Fibroblast of lung (primary cell): Measurements from ENCODE around the gene SUPT20HL1. TPM values are rescaled to one million over a fixed set of nuclear protein-coding genes. Genes with fewer than 3 reads are reported as not detected.

Source experiments
- DNase-seq, 2 donors: peaks; one replicate each; pipeline versions ENCODE4 v3.0.0 to v3.0.0-alpha.2; 2010; ENCODE audit warnings: low read depth in 2 of 2
- H2AFZ ChIP-seq: 2 replicates; pipeline ENCODE4 v1.5.1; 2012; ENCODE audit warnings: low read length, control low read depth, inconsistent platforms
- H3K27ac ChIP-seq: 2 replicates; pipeline ENCODE4 v1.5.1; 2011; ENCODE audit warnings: low read length, control low read depth; ENCODE audit not compliant: insufficient read depth
- H3K27me3 ChIP-seq: 2 replicates; pipeline ENCODE4 v1.5.1; 2011; ENCODE audit warnings: mild to moderate bottlenecking, low read length; ENCODE audit not compliant: control insufficient read depth, insufficient read depth
- H3K36me3 ChIP-seq: 2 replicates; pipeline ENCODE4 v1.5.1; 2011; ENCODE audit warnings: low read length; ENCODE audit not compliant: control insufficient read depth, insufficient read depth
- H3K4me1 ChIP-seq: 2 replicates; pipeline ENCODE4 v1.5.1; 2011; ENCODE audit warnings: low read length; ENCODE audit not compliant: control insufficient read depth, insufficient read depth; ENCODE audit errors: extremely low read depth
- H3K4me2 ChIP-seq: 2 replicates; pipeline ENCODE4 v1.5.1; 2011; ENCODE audit warnings: low read length, control low read depth; ENCODE audit not compliant: insufficient read depth; ENCODE audit errors: extremely low read depth
- H3K4me3 ChIP-seq, 4 experiments: fragments of 200-600 bp in 1 of 4; sonication (generic) in 1 of 4; replicated peaks in 1 of 4; 2 replicates each; pipeline ENCODE4 v1.5.1; 2011 to 2016; ENCODE audit warnings: low read length in 4 of 4, low read depth in 3 of 4, mild to moderate bottlenecking in 3 of 4, control low read depth in 2 of 4, inconsistent platforms in 1 of 4, mixed read lengths in 1 of 4; ENCODE audit not compliant: insufficient read depth in 1 of 4; ENCODE audit errors: control extremely low read depth in 1 of 4
- H3K79me2 ChIP-seq: 2 replicates; pipeline ENCODE4 v1.5.1; 2012; ENCODE audit warnings: mild to moderate bottlenecking, low read length, inconsistent platforms; ENCODE audit not compliant: control insufficient read depth, insufficient read depth
- H3K9ac ChIP-seq: 2 replicates; pipeline ENCODE4 v1.5.1; 2011; ENCODE audit warnings: mild to moderate bottlenecking, low read length, control low read depth; ENCODE audit not compliant: insufficient read depth
- H3K9me3 ChIP-seq: 2 replicates; pipeline ENCODE4 v1.5.1; 2012; ENCODE audit warnings: low read depth, low read length; ENCODE audit not compliant: control insufficient read depth, insufficient read depth
- H4K20me1 ChIP-seq: 2 replicates; pipeline ENCODE4 v1.5.1; 2011; ENCODE audit warnings: low read length; ENCODE audit not compliant: control insufficient read depth, insufficient read depth; ENCODE audit errors: extremely low read depth
- CTCF ChIP-seq, 2 donors: IDR thresholded peaks in 1 of 2; conservative IDR thresholded peaks in 1 of 2; 1 replicate in 1 of 2; 2 replicates in 1 of 2; pipeline ENCODE4 v1.5.1; 2011 to 2012; ENCODE audit warnings: low read length in 2 of 2, control low read depth in 1 of 2, inconsistent platforms in 1 of 2, low read depth in 1 of 2, mild to moderate bottlenecking in 1 of 2
- EZH2 ChIP-seq: IDR thresholded peaks from 2 replicates; pipeline ENCODE4 v1.5.1; 2012; ENCODE audit warnings: low read length, control low read depth, mild to moderate bottlenecking; ENCODE audit errors: missing control alignments
- polyA plus RNA-seq, 2 donors: library from polyadenylated mRNA; depleted of rRNA in 1 of 2; stranded (reverse) in 1 of 2; unstranded in 1 of 2; fragments of >200 nt; gene quantifications; 2 replicates each; pipeline ENCODE4 v1.2.1, GENCODE V29; 2011 to 2012; ENCODE audit warnings: missing spikeins in 1 of 2
- total RNA-seq: library from RNA; depleted of rRNA; stranded (reverse); fragments of >200 nt; gene quantifications from 2 replicates; pipeline ENCODE4 v1.2.1, GENCODE V29; 2014

SUPT20HL1 gene
- total and polyA plus RNA-seq, 2 donors (not counting 1 experiment from before 2014, with no cell fraction given), result not detected

- Histone ChIP-seq H3K27ac (no peak within 1 kb of the TSS), H3K4me1 (no peaks in the 10 kb centered on the region), H3K4me3 (no peak within 1 kb of the TSS), H2AFZ (no peak within 1 kb of the TSS), H3K36me3 (no peaks in the 10 kb centered on the region), H3K27me3 (no peaks in the 10 kb centered on the region), H3K9me3 (no peaks in the 10 kb centered on the region), H3K9ac (no peak within 1 kb of the TSS), H3K79me2 (no peaks in the 10 kb centered on the region), H3K4me2 (no peak within 1 kb of the TSS), H4K20me1 (no peaks in the 10 kb centered on the region)
- no peak for TF ChIP-seq EZH2
- no peak for TF ChIP-seq CTCF (conservative IDR thresholded peaks at IDR 0.05 in 1 of 2, IDR thresholded peaks at IDR 0.05 in 1 of 2; ENCODE audit: low read depth in 1 of 2, low read length in 2 of 2)
- no peak for DNase-seq
Measured at GRCh38 chrX:24314019-24314635, 46.3 kb upstream of the SUPT20HL1 start, which contains the start of gene SUPT20HL2. SUPT20HL2 (minus strand) TSS chrX:24314069; CDS start chrX:24313315, 754 bp downstream.

- Histone ChIP-seq H3K79me2 (no peaks in the 10 kb centered on the region), H3K9me3 (no peaks in the 10 kb centered on the region), H2AFZ (no peak overlapping the region), H3K4me2 (no peak overlapping the region), H3K36me3 (no peaks in the 10 kb centered on the region), H3K27ac (no peak overlapping the region), H3K9ac (no peak overlapping the region), H3K27me3 (no peaks in the 10 kb centered on the region), H3K4me3 (no peak overlapping the region), H3K4me1 (no peaks in the 10 kb centered on the region), H4K20me1 (no peaks in the 10 kb centered on the region)
- DNase-seq, result no peak
- no peak for TF ChIP-seq CTCF (conservative IDR thresholded peaks at IDR 0.05 in 1 of 2, IDR thresholded peaks at IDR 0.05 in 1 of 2; ENCODE audit: low read depth in 1 of 2, low read length in 2 of 2)
- TF ChIP-seq EZH2, result no peak
Measured at GRCh38 chrX:24316111-24316510, 44.3 kb upstream of the SUPT20HL1 start.

- no peak overlapping the region for H3K27ac ChIP-seq
- no peaks in the 10 kb centered on the region for H3K27me3 ChIP-seq
- no peak overlapping the region for H2AFZ ChIP-seq
- no peaks in the 10 kb centered on the region for H3K4me1 ChIP-seq
- no peaks in the 10 kb centered on the region for H4K20me1 ChIP-seq
- no peaks in the 10 kb centered on the region for H3K79me2 ChIP-seq
- no peak for TF ChIP-seq EZH2
- TF ChIP-seq CTCF (conservative IDR thresholded peaks at IDR 0.05 in 1 of 2, IDR thresholded peaks at IDR 0.05 in 1 of 2; ENCODE audit: low read depth in 1 of 2, low read length in 2 of 2), result no peak
- H3K36me3 ChIP-seq, result no peaks in the 10 kb centered on the region
- no peak overlapping the region for H3K4me3 ChIP-seq
- DNase-seq, result no peak
- H3K9me3 ChIP-seq, result no peaks in the 10 kb centered on the region
- H3K9ac ChIP-seq, result no peak overlapping the region
- H3K4me2 ChIP-seq, result no peak overlapping the region
Measured at GRCh38 chrX:24317567-24317966, 42.9 kb upstream of the SUPT20HL1 start.
